GM18507 (cell line): ENCODE data around the gene ATRNL1.

ENCODE experiments used
- DNase-seq: peaks from one replicate; pipeline ENCODE4 v3.0.0; 2011; ENCODE audit warnings: low read depth; ENCODE audit not compliant: insufficient read length; ENCODE audit errors: extremely low spot score
- FAIRE-seq: peaks from 2 replicates; lab custom pipeline; 2011; peaks lifted over from hg19 to GRCh38; lab: Jason Lieb, UNC

ATRNL1 gene

GRCh38 chr10:115856580-115856979 is 763.4 kb downstream of the ATRNL1 start:
- no peak for DNase-seq
- FAIRE-seq = no peak

DNA sequence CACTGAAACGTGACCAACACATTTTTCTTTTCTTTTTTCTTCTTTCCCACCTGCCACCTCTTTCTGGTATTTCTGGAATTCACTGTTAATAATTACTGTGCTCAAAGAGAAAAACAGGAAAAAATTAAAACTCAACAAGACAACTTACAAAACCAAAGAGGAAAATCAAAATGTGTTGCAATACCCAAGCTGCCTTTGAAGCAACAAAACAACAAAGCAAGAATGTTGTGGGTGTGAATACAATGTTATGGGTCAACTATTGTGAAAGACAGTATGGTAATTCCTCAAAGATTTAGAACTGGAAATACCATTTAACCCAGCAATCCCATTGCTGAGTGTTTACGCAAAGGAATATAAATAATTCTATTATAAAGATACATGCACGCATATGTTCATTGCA is 764.7 kb downstream of the ATRNL1 start:
- no peak for DNase-seq
- no peak for FAIRE-seq

DNA sequence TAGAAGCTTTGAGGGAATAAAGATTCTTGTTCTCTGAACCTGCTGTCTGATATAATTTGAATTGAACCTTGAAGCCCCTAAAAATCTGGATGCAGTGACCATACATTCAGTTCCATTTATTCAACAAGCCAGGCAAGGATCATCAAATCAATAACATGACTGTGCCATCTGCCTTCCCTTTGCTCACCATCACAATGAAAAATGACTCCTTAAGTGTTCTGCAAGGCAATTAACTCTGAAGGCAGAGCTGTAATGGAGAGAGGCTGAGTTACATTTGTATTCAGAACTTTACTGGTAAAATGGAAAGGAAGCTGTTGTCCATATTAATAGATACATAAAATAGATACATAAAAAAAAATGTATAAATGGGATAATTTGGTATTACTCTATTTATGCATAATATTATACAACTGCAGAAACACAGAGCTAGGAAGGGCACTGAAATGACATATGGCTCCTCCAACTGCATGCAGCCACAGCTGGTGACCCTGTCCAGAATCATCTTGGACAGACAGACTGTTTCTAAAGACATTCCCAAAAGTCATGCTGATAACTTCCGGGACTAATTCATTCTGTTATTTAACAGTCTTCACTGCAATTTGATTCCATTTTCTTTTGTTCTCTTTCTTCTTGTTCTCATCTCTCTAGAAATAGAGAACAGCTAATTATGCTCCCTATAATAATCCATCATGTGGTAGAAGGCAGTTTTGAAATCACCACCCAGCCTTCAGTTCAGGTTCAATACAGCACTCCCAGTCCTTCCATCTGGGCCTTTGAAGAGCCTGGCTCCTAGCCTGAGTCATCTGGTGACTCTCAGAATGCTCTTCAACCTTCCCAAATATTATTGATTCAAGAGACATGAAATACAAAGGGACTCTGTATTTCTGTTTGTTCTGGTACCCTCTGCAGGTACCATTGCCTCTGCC is 767.3 kb downstream of the ATRNL1 start:
- FAIRE-seq (no peak), DNase-seq (no peak)

GRCh38 chr10:115861455-115861854 is 768.3 kb downstream of the ATRNL1 start:
- FAIRE-seq = no peak
- no peak for DNase-seq

- FAIRE-seq (no peak), DNase-seq (no peak)
These were observed 768.7 kb downstream of the ATRNL1 start for GRCh38 chr10:115861864-115862263.

DNA sequence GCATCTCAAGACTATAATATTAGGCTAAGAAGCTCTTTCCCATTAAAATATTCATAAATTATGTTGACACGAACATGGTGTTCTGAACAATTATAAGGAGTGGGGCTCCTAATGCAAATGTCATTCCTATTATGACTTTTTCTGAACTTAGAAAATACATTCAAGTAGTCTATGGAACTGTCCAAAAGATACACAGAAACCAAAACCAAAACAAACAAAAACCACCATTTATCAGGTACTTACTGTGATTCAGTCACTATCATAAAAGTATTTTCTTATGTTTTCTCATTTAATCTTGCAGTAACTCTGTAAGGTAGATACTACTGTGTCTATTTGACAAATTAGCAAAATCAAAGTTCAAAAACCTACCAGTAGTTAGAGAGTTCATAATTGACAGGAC is 773.0 kb downstream of the ATRNL1 start:
- DNase-seq (no peak), FAIRE-seq (no peak)

GRCh38 chr10:115866691-115867090 is 773.5 kb downstream of the ATRNL1 start:
- FAIRE-seq (no peak), DNase-seq (no peak)

- DNase-seq = no peak
- no peak for FAIRE-seq
These were observed 774.1 kb downstream of the ATRNL1 start for GRCh38 chr10:115867305-115867704.

- DNase-seq = no peak
- no peak for FAIRE-seq
These were observed 778.7 kb downstream of the ATRNL1 start for GRCh38 chr10:115871855-115872254.

GRCh38 chr10:115875172-115875571 is 782.0 kb downstream of the ATRNL1 start:
- FAIRE-seq (no peak), DNase-seq (no peak)

GRCh38 chr10:115879372-115880089 is 786.4 kb downstream of the ATRNL1 start:
- FAIRE-seq (no peak), DNase-seq (no peak)

DNA sequence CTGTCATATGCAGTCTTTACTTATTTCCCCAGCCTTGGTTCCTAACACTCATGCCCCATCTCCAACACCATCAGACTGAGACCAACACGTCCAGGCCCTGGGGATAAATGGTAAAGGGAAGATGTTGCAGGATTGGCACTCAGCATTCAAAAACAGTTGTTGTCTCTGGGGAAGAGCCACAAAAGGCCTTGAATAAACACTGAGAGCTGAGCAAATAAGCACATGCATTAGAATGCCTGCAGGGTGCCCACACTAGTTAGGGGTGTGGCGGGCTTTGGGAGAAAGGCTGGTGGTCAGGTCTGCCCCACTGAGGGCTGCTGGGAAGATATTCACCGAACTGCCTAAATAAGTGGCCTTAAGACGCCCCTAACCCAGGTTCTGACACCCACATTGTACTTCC is 788.9 kb downstream of the ATRNL1 start:
- no peak for DNase-seq
- FAIRE-seq = no peak

DNA sequence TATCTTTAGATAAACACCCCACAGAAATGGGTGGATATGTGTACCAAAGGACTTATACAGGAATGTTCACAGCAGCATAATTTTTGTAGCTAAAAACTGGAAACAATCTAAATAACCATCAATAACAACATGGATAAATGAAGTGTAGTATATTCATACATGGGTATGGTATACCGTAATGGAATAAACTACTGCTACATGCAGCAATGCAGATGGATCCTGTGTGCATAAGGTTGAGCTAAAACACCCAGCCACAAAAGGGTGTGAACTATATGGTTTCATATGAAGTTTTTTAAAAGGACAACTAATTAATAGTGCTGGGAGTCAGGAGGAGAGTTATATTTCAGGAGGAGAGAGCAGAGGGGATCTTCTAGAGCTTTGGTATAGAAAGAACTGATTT is 790.2 kb downstream of the ATRNL1 start:
- no peak for FAIRE-seq
- DNase-seq = no peak

- FAIRE-seq = no peak
These were observed 791.2 kb downstream of the ATRNL1 start for GRCh38 chr10:115884331-115884730.

DNA sequence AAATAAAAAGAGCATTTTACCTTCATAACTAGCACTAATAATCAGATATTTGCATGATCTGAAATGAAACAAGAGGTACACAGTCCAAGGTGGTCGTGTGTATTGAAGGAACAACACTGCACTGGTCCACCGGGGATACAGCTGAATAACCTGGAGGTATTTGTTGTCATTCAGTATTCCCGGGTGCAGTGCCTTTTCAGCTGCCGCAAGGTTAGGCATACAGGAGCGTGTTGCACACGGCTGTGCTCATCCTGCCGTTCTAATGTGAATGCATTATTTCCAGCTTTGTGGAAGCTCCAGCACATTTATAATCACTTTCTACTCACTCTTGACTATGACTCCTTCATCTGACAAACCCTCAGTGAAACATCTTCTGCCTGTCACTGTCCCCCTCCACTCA is 802.0 kb downstream of the ATRNL1 start:
- FAIRE-seq (no peak), DNase-seq (no peak)

More at GRCh38 chr10:115884331-115884730, 791.2 kb downstream of the ATRNL1 start:
- DNase-seq = no peak

- DNase-seq (no peak), FAIRE-seq (no peak)
These were observed 805.1 kb downstream of the ATRNL1 start for GRCh38 chr10:115898242-115898641.

DNA sequence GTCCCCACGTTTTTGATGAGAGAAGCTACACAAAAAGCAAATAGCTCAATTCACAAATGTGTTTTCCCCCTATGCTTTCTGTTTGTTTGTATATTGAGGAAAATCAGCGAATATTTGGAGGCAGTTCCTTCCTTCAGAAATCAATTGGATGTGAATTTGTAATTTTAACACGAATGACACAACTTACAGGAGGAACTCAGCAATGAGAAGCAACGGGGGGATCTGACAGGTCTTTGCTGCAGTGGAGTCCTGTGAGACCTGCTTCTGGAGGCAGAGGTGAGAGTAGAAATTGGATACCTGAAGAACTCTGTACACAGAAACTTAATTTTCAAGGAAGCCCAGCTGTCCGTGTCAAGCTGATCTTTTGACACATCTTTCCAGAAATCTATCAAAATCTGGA is 809.4 kb downstream of the ATRNL1 start:
- no peak for FAIRE-seq
- DNase-seq = no peak

- FAIRE-seq (no peak), DNase-seq (no peak)
These were observed 810.0 kb downstream of the ATRNL1 start for GRCh38 chr10:115903207-115903606.

GRCh38 chr10:115903845-115904244 is 810.7 kb downstream of the ATRNL1 start:
- DNase-seq = no peak
- no peak for FAIRE-seq

GRCh38 chr10:115909037-115909436 is 815.9 kb downstream of the ATRNL1 start:
- FAIRE-seq = no peak
- DNase-seq = no peak
